H9 (cell line): Measurements from ENCODE around the gene KRT6A. TPM values are rescaled to one million over a fixed set of nuclear protein-coding genes. Genes with fewer than 3 reads are reported as not detected.

Experiments
- DNase-seq: peaks from one replicate; pipeline ENCODE4 v3.0.0-alpha.2; 2017
- H2AFZ ChIP-seq: one replicate; pipeline ENCODE4 v1.6.1; 2013; ENCODE audit warnings: mild to moderate bottlenecking, low read length, control low read depth, moderate library complexity
- H2AK5ac ChIP-seq: 2 replicates; pipeline ENCODE4 v1.6.1; 2013; ENCODE audit warnings: low read length, control low read depth, mixed read lengths; ENCODE audit not compliant: insufficient read length
- H2BK120ac ChIP-seq: one replicate; pipeline ENCODE4 v1.6.1; 2013; ENCODE audit warnings: low read depth, mild to moderate bottlenecking, low read length, control low read depth, inconsistent platforms; ENCODE audit not compliant: poor library complexity, severe bottlenecking
- H2BK12ac ChIP-seq: 2 replicates; pipeline ENCODE4 v1.6.1; 2013; ENCODE audit warnings: low read length, control low read depth, mixed read lengths, low read depth; ENCODE audit not compliant: insufficient read length
- H2BK15ac ChIP-seq: 2 replicates; pipeline ENCODE4 v1.6.1; 2013; ENCODE audit warnings: low read depth, low read length, control low read depth
- H2BK20ac ChIP-seq: one replicate; pipeline ENCODE4 v1.6.1; 2013; ENCODE audit warnings: low read depth, mild to moderate bottlenecking, low read length, control low read depth, inconsistent platforms; ENCODE audit not compliant: poor library complexity, severe bottlenecking
- H2BK5ac ChIP-seq: 2 replicates; pipeline ENCODE4 v1.6.1; 2013; ENCODE audit warnings: low read length, control low read depth, mixed read lengths; ENCODE audit not compliant: insufficient read length
- H3K14ac ChIP-seq: 2 replicates; pipeline ENCODE4 v1.6.1; 2013; ENCODE audit warnings: low read length, control low read depth; ENCODE audit not compliant: insufficient read depth
- H3K18ac ChIP-seq: 2 replicates; pipeline ENCODE4 v1.6.1; 2013; ENCODE audit warnings: low read depth, mild to moderate bottlenecking, mixed read lengths, low read length, control low read depth; ENCODE audit not compliant: insufficient read length
- H3K23ac ChIP-seq: 2 replicates; pipeline ENCODE4 v1.6.1; 2013; ENCODE audit warnings: low read length, control low read depth, mixed read lengths, low read depth; ENCODE audit not compliant: insufficient read length
- H3K23me2 ChIP-seq: 2 replicates; pipeline ENCODE4 v1.6.1; 2013; ENCODE audit warnings: low read depth, mild to moderate bottlenecking, mixed read lengths, low read length, control low read depth; ENCODE audit not compliant: insufficient read length, poor library complexity, severe bottlenecking
- H3K27ac ChIP-seq: 2 replicates; pipeline ENCODE4 v1.5.1; 2013; ENCODE audit warnings: low read length, control low read depth, mixed read lengths, low read depth; ENCODE audit not compliant: insufficient read length
- H3K27me3 ChIP-seq: 2 replicates; pipeline ENCODE4 v1.6.1; 2013; ENCODE audit warnings: low read length, control low read depth, inconsistent platforms; ENCODE audit not compliant: insufficient read depth
- H3K4ac ChIP-seq: 2 replicates; pipeline ENCODE4 v1.6.1; 2013; ENCODE audit warnings: low read depth, mild to moderate bottlenecking, control low read depth, inconsistent platforms, low read length, moderate library complexity
- H3K4me1 ChIP-seq: 2 replicates; pipeline ENCODE4 v1.6.1; 2013; ENCODE audit warnings: low read length, control low read depth, inconsistent platforms; ENCODE audit not compliant: insufficient read depth
- H3K4me2 ChIP-seq: 2 replicates; pipeline ENCODE4 v1.6.1; 2013; ENCODE audit warnings: low read length, control low read depth, mixed read lengths; ENCODE audit not compliant: insufficient read length, insufficient read depth
- H3K56ac ChIP-seq: 2 replicates; pipeline ENCODE4 v1.6.1; 2013; ENCODE audit warnings: low read depth, mild to moderate bottlenecking, mixed read lengths, low read length, control low read depth; ENCODE audit not compliant: insufficient read length
- H3K79me1 ChIP-seq: 2 replicates; pipeline ENCODE4 v1.6.1; 2013; ENCODE audit warnings: low read depth, mild to moderate bottlenecking, moderate library complexity, low read length, control low read depth, inconsistent platforms; ENCODE audit not compliant: insufficient read depth, poor library complexity, severe bottlenecking
- H3K79me2 ChIP-seq: 2 replicates; pipeline ENCODE4 v1.6.1; 2013; ENCODE audit warnings: low read length, control low read depth, inconsistent platforms; ENCODE audit not compliant: insufficient read depth
- H3K9ac ChIP-seq: 2 replicates; pipeline ENCODE4 v1.6.1; 2013; ENCODE audit warnings: low read length, control low read depth, mixed read lengths; ENCODE audit not compliant: insufficient read length; ENCODE audit errors: extremely low read depth
- H3K9me3 ChIP-seq: one replicate; pipeline ENCODE4 v1.6.1; 2013; ENCODE audit warnings: low read depth, low read length, inconsistent platforms; ENCODE audit not compliant: control insufficient read depth
- H3T11ph ChIP-seq: one replicate; pipeline ENCODE4 v1.6.1; 2013; ENCODE audit warnings: mild to moderate bottlenecking, low read length, control low read depth, inconsistent platforms
- H4K20me1 ChIP-seq: one replicate; pipeline ENCODE4 v1.6.1; 2013; ENCODE audit not compliant: control insufficient read depth, insufficient read length, insufficient read depth
- H4K5ac ChIP-seq: 2 replicates; pipeline ENCODE4 v1.6.1; 2013; ENCODE audit warnings: low read depth, mild to moderate bottlenecking, mixed read lengths, low read length, control low read depth; ENCODE audit not compliant: insufficient read length
- H4K8ac ChIP-seq: replicated peaks from 2 replicates; pipeline ENCODE4 v1.6.1; 2013; ENCODE audit warnings: low read length, control low read depth, mixed read lengths, low read depth; ENCODE audit not compliant: insufficient read length
- H4K91ac ChIP-seq: 2 replicates; pipeline ENCODE4 v1.6.1; 2013; ENCODE audit warnings: low read depth, mild to moderate bottlenecking, moderate library complexity, mixed read lengths, low read length, control low read depth; ENCODE audit not compliant: insufficient read length
- H3K27ac Mint-ChIP-seq, 3 experiments: 2 replicates in 2 of 3; 3 replicates in 1 of 3; pipeline ENCODE4 v1.8.0; 2020 to 2021; ENCODE audit warnings: mixed read lengths in 3 of 3, mild to moderate bottlenecking in 1 of 3, moderate library complexity in 1 of 3
- H3K27me3 Mint-ChIP-seq: 2 replicates; pipeline ENCODE4 v1.8.0; 2021; ENCODE audit warnings: low read depth, mild to moderate bottlenecking, moderate library complexity, mixed read lengths
- H3K36me3 Mint-ChIP-seq, 3 experiments: 2 replicates in 2 of 3; 3 replicates in 1 of 3; pipeline ENCODE4 v1.8.0; 2020 to 2021; ENCODE audit warnings: low read depth in 3 of 3, mixed read lengths in 3 of 3; ENCODE audit not compliant: insufficient read depth in 1 of 3
- H3K4me1 Mint-ChIP-seq, 2 experiments: 2 replicates each; pipeline ENCODE4 v1.8.0; 2020; ENCODE audit warnings: mixed read lengths in 2 of 2
- H3K4me3 Mint-ChIP-seq, 2 experiments: 2 replicates in 1 of 2; 3 replicates in 1 of 2; pipeline ENCODE4 v1.8.0; 2020 to 2021; ENCODE audit warnings: mild to moderate bottlenecking in 2 of 2, mixed read lengths in 2 of 2, moderate library complexity in 1 of 2
- H3K9me3 Mint-ChIP-seq, 2 experiments: 2 replicates in 1 of 2; 3 replicates in 1 of 2; pipeline ENCODE4 v1.8.0; 2020; ENCODE audit warnings: mild to moderate bottlenecking in 2 of 2, mixed read lengths in 2 of 2, moderate library complexity in 1 of 2
- CTCF ChIP-seq: fragments of 200-600 bp; sonication (generic); conservative IDR thresholded peaks from 3 replicates; pipeline ENCODE4 v1.8.0; 2021; ENCODE audit warnings: antibody characterized with exemption, mild to moderate bottlenecking
- WGBS: extraction: QIAGEN DNeasy Blood & Tissue Kit; methylation state at CpG from one replicate; pipeline ENCODE4 v1.1.7; 2013; ENCODE audit warnings: missing lambda C conversion rate, low lambda C conversion rate, mixed read lengths; ENCODE audit not compliant: insufficient read length; ENCODE audit errors: extremely low coverage; 5-methylcytosine and 5-hydroxymethylcytosine counted together
- total RNA-seq: library from RNA; stranded (reverse); gene quantifications from 2 replicates; pipeline ENCODE4 v1.2.1, GENCODE V29; 2021

KRT6A gene
- total RNA-seq, 1 experiment from 2014 or later, result not detected

- no peaks in the 10 kb centered on the region for H4K20me1 ChIP-seq
- no peaks in the 10 kb centered on the region for H3K4me1 ChIP-seq
- no peak overlapping the region for H2BK20ac ChIP-seq
- H3K79me2 ChIP-seq, result no peaks in the 10 kb centered on the region
- H4K5ac ChIP-seq, result no peak overlapping the region
- Mint-ChIP-seq H3K36me3 (no peaks in the 10 kb centered on the region), H3K27me3 (peaks cover 8% of the 10 kb centered on the region), H3K9me3 (no peaks in the 10 kb centered on the region), H3K27ac (no peak overlapping the region), H3K4me3 (no peak overlapping the region), H3K4me1 (peaks cover 15 to 16% of the 10 kb centered on the region in 2 experiments)
- H3K56ac ChIP-seq, result no peak overlapping the region
- H3K4ac ChIP-seq, result no peak overlapping the region
- no peak overlapping the region for H4K8ac ChIP-seq
- no peak for TF ChIP-seq CTCF
- H3K18ac ChIP-seq, result no peak overlapping the region
- H3K27ac ChIP-seq, result no peak overlapping the region
- no peak overlapping the region for H3K4me2 ChIP-seq
- no peaks in the 10 kb centered on the region for H3K9me3 ChIP-seq
- H3K79me1 ChIP-seq, result no peaks in the 10 kb centered on the region
- H3K27me3 ChIP-seq, result no peaks in the 10 kb centered on the region; the same call in 1 of the 2 replicates
- H2BK120ac ChIP-seq, result no peak overlapping the region
- H2BK15ac ChIP-seq, result no peak overlapping the region
- H4K91ac ChIP-seq, result no peak overlapping the region
- H3K9ac ChIP-seq, result no peak overlapping the region
- no CpG with 5 or more reads among the region's 13 CpGs for WGBS
- H3T11ph ChIP-seq, result no peak overlapping the region
- no peak overlapping the region for H2AK5ac ChIP-seq
- no peaks in the 10 kb centered on the region for H3K23me2 ChIP-seq
- H3K23ac ChIP-seq, result no peak overlapping the region
- no peak overlapping the region for H2BK5ac ChIP-seq
- DNase-seq, result peak; percentile 21
- no peak overlapping the region for H2BK12ac ChIP-seq
- no peak overlapping the region; the same call in 1 of the 2 replicates for H3K14ac ChIP-seq
- no peak overlapping the region for H2AFZ ChIP-seq
Measured at GRCh38 chr12:52525661-52526499, 32.8 kb upstream of the KRT6A start.
